ENCODE measurements around the gene RBM42.

Gene RBM42

GRCh38 chr19:35621708-35622107 is 7.1 kb upstream of the RBM42 start:
- DNase-seq (ENCODE audit: low read depth, low spot score): no peak

- DNase-seq (ENCODE audit: low read depth, low spot score): no peak
Observed at GRCh38 chr19:35622750-35623149, 6.1 kb upstream of the RBM42 start.

GRCh38 chr19:35623327-35624010 is 5.4 kb upstream of the RBM42 start:
- no peak for DNase-seq (ENCODE audit: low read depth, low spot score)

GRCh38 chr19:35628264-35628564 is 622 bp upstream of the RBM42 start:
- no peak for DNase-seq (ENCODE audit: low read depth, low spot score)

- no peak for DNase-seq (ENCODE audit: low read depth, low spot score)
Observed at GRCh38 chr19:35629332-35629633, 447 bp downstream of the RBM42 start.

GRCh38 chr19:35633727-35634440 is 5.0 kb downstream of the RBM42 start:
- DNase-seq (ENCODE audit: low read depth, low spot score): no peak

- DNase-seq (ENCODE audit: low read depth, low spot score): no peak
Observed at GRCh38 chr19:35636651-35637050, 7.8 kb downstream of the RBM42 start.

GRCh38 chr19:35637165-35637564 is 8.3 kb downstream of the RBM42 start:
- no peak for DNase-seq (ENCODE audit: low read depth, low spot score)

GRCh38 chr19:35639321-35639639 is 10.4 kb downstream of the RBM42 start:
- DNase-seq (ENCODE audit: low read depth, low spot score): no peak

GRCh38 chr19:35639863-35640262 is 11.0 kb downstream of the RBM42 start:
- no peak for DNase-seq (ENCODE audit: low read depth, low spot score)

- no peak for DNase-seq (ENCODE audit: low read depth, low spot score)
Observed at GRCh38 chr19:35641515-35642151, 12.8 kb downstream of the RBM42 start, which contains the start of gene ETV2. TSS of gene ETV2 (plus strand) at chr19:35641745. CDS start at chr19:35642461, 716 bp downstream.

GRCh38 chr19:35642312-35642711 is 13.5 kb downstream of the RBM42 start:
- no peak for DNase-seq (ENCODE audit: low read depth, low spot score)

- no peak for DNase-seq (ENCODE audit: low read depth, low spot score)
Observed at GRCh38 chr19:35642798-35643254, 14.0 kb downstream of the RBM42 start.

- DNase-seq (ENCODE audit: low read depth, low spot score): peak; percentile 69
Observed at GRCh38 chr19:35643255-35644205, 14.7 kb downstream of the RBM42 start.

GRCh38 chr19:35644206-35644986 is 15.6 kb downstream of the RBM42 start:
- peak; percentile 77 for DNase-seq (ENCODE audit: low read depth, low spot score)

GRCh38 chr19:35644987-35645679 is 16.3 kb downstream of the RBM42 start:
- DNase-seq (ENCODE audit: low read depth, low spot score): no peak

- DNase-seq (ENCODE audit: low read depth, low spot score): no peak
Observed at GRCh38 chr19:35645680-35646511, 17.1 kb downstream of the RBM42 start.

GRCh38 chr19:35648017-35648961 is 19.5 kb downstream of the RBM42 start, which contains the start of gene COX6B1:
TSS of gene COX6B1 (plus strand) at chr19:35648323. CDS start at chr19:35651244, 2,921 bp downstream.
- peak; percentile 86 for DNase-seq (ENCODE audit: low read depth, low spot score)

Data from brain pericyte (primary cell).